PFSK-1 (cell line): ENCODE results near the gene RNPS1.

ENCODE experiments used
- POLR2AphosphoS5 ChIP-seq: IDR thresholded peaks from 2 replicates; pipeline ENCODE4 v1.6.1; 2012; ENCODE audit warnings: low read depth, mild to moderate bottlenecking, control low read depth, low read length, moderate library complexity
- REST ChIP-seq, 2 experiments: IDR thresholded peaks; 2 replicates each; pipeline versions ENCODE4 v1.6.1 to v1.8.0; 2011 to 2012; ENCODE audit warnings: low read depth in 2 of 2, low read length in 2 of 2, control low read depth in 1 of 2, inconsistent platforms in 1 of 2, mild to moderate bottlenecking in 1 of 2, moderate library complexity in 1 of 2; ENCODE audit not compliant: insufficient read depth in 1 of 2
- SIN3A ChIP-seq: IDR thresholded peaks from 2 replicates; pipeline ENCODE4 v1.6.1; 2012; ENCODE audit warnings: mild to moderate bottlenecking, low read length, moderate library complexity, borderline replicate concordance; ENCODE audit not compliant: insufficient read depth
- TAF1 ChIP-seq: IDR thresholded peaks from 2 replicates; pipeline ENCODE4 v1.6.1; 2012; ENCODE audit warnings: low read length, control low read depth, borderline replicate concordance; ENCODE audit not compliant: insufficient read depth

GRCh38 chr16:2256531-2257140 is 11.3 kb downstream of the RNPS1 start:
- no peak for TF ChIP-seq POLR2AphosphoS5
- no peak for TF ChIP-seq SIN3A
- TF ChIP-seq TAF1: no peak
- no peak for TF ChIP-seq REST (IDR thresholded peaks at IDR 0.05; ENCODE audit: insufficient read depth in 1 of 2, low read depth in 2 of 2, low read length in 2 of 2)
